ENCODE measurements around the gene SAP30BP. TPM values are rescaled to one million over a fixed set of nuclear protein-coding genes. Genes with fewer than 3 reads are reported as not detected.

Gene SAP30BP
- total RNA-seq, 1 experiment from 2014 or later: 105 TPM

- Histone ChIP-seq H3K4me3 (no peak overlapping the region), H3K27me3 (peaks cover 36% of the 10 kb centered on the region), H3K36me3 (no peaks in the 10 kb centered on the region), H3K9me3 (no peaks in the 10 kb centered on the region)
- DNase-seq: no peak
These were observed 52.6 kb downstream of the SAP30BP start for GRCh38 chr17:75719732-75720131.

GRCh38 chr17:75720656-75721462 is 53.7 kb downstream of the SAP30BP start, which contains the start of gene ITGB4:
Gene ITGB4, plus strand, starts transcription at chr17:75721459. Its CDS starts 3,245 bp downstream, at chr17:75724704.
- Histone ChIP-seq H3K27me3 (peaks cover 28% of the 10 kb centered on the region), H3K9me3 (no peaks in the 10 kb centered on the region), H3K4me3 (peak within 1 kb of the TSS; percentile 31), H3K36me3 (no peaks in the 10 kb centered on the region)
- no peak for DNase-seq

- Histone ChIP-seq H3K36me3 (no peaks in the 10 kb centered on the region), H3K27me3 (peaks cover 28% of the 10 kb centered on the region), H3K9me3 (no peaks in the 10 kb centered on the region), H3K4me3 (no peak overlapping the region)
- DNase-seq: no peak
These were observed 54.4 kb downstream of the SAP30BP start for GRCh38 chr17:75721463-75722011.

GRCh38 chr17:75722076-75722475 is 54.9 kb downstream of the SAP30BP start:
- Histone ChIP-seq H3K27me3 (peaks cover 26% of the 10 kb centered on the region), H3K9me3 (no peaks in the 10 kb centered on the region), H3K4me3 (no peak overlapping the region), H3K36me3 (no peaks in the 10 kb centered on the region)
- DNase-seq: no peak

GRCh38 chr17:75722542-75723095 is 55.5 kb downstream of the SAP30BP start:
- no peaks in the 10 kb centered on the region for H3K36me3 ChIP-seq
- peaks cover 22% of the 10 kb centered on the region for H3K27me3 ChIP-seq
- H3K4me3 ChIP-seq: no peak overlapping the region
- no peak for DNase-seq
- H3K9me3 ChIP-seq: no peaks in the 10 kb centered on the region

- no peak for DNase-seq
- Histone ChIP-seq H3K4me3 (no peak overlapping the region), H3K27me3 (peaks cover 20% of the 10 kb centered on the region), H3K36me3 (no peaks in the 10 kb centered on the region), H3K9me3 (no peaks in the 10 kb centered on the region)
These were observed 56.2 kb downstream of the SAP30BP start for GRCh38 chr17:75723171-75723930.

GRCh38 chr17:75724016-75725003 is 57.2 kb downstream of the SAP30BP start:
- peaks cover 14% of the 10 kb centered on the region for H3K27me3 ChIP-seq
- DNase-seq: no peak
- no peaks in the 10 kb centered on the region for H3K36me3 ChIP-seq
- H3K4me3 ChIP-seq: no peak overlapping the region
- no peaks in the 10 kb centered on the region for H3K9me3 ChIP-seq

GRCh38 chr17:75725504-75725903 is 58.4 kb downstream of the SAP30BP start:
- Histone ChIP-seq H3K36me3 (no peaks in the 10 kb centered on the region), H3K9me3 (no peaks in the 10 kb centered on the region), H3K27me3 (peaks cover 5% of the 10 kb centered on the region), H3K4me3 (no peak overlapping the region)
- DNase-seq: no peak

- Histone ChIP-seq H3K36me3 (no peaks in the 10 kb centered on the region), H3K9me3 (no peaks in the 10 kb centered on the region), H3K27me3 (no peaks in the 10 kb centered on the region), H3K4me3 (no peak overlapping the region)
- DNase-seq: no peak
These were observed 60.3 kb downstream of the SAP30BP start for GRCh38 chr17:75727391-75727790.

- Histone ChIP-seq H3K4me3 (no peak overlapping the region), H3K36me3 (no peaks in the 10 kb centered on the region)
- DNase-seq: no peak
These were observed 62.2 kb downstream of the SAP30BP start for GRCh38 chr17:75729351-75729750.

GRCh38 chr17:75730065-75730464 is 62.9 kb downstream of the SAP30BP start:
- no peaks in the 10 kb centered on the region for H3K27me3 ChIP-seq
- DNase-seq: no peak
- H3K4me3 ChIP-seq: no peak overlapping the region
- no peaks in the 10 kb centered on the region for H3K36me3 ChIP-seq
- no peaks in the 10 kb centered on the region; the same call in 1 of the 2 replicates for H3K9me3 ChIP-seq

More at GRCh38 chr17:75729351-75729750, 62.2 kb downstream of the SAP30BP start:
- Histone ChIP-seq H3K9me3 (no peaks in the 10 kb centered on the region), H3K27me3 (no peaks in the 10 kb centered on the region)

- DNase-seq: no peak
- no peak overlapping the region for H3K4me3 ChIP-seq
- no peaks in the 10 kb centered on the region for H3K36me3 ChIP-seq
- no peaks in the 10 kb centered on the region for H3K27me3 ChIP-seq
- no peaks in the 10 kb centered on the region; the same call in 1 of the 2 replicates for H3K9me3 ChIP-seq
These were observed 64.1 kb downstream of the SAP30BP start for GRCh38 chr17:75731086-75731715.

GRCh38 chr17:75731716-75732498 is 64.8 kb downstream of the SAP30BP start:
- no peaks in the 10 kb centered on the region for H3K36me3 ChIP-seq
- no peak for DNase-seq
- H3K27me3 ChIP-seq: no peaks in the 10 kb centered on the region
- H3K9me3 ChIP-seq: no peaks in the 10 kb centered on the region; the same call in 1 of the 2 replicates
- no peak overlapping the region for H3K4me3 ChIP-seq

- no peak for DNase-seq
- Histone ChIP-seq H3K4me3 (no peak overlapping the region), H3K9me3 (no peaks in the 10 kb centered on the region; the same call in 1 of the 2 replicates), H3K36me3 (no peaks in the 10 kb centered on the region), H3K27me3 (no peaks in the 10 kb centered on the region)
These were observed 66.3 kb downstream of the SAP30BP start for GRCh38 chr17:75733471-75733870.
